Stimulated activated CD8-positive, alpha-beta memory T cell treated with anti-CD3 and anti-CD28 coated beads, Interleukin-7, amount 100 ng/mL, for 4 hours (primary cell): ENCODE measurements around the gene KATNB1.

Source experiments
- DNase-seq, 2 donors: peaks; one replicate each; pipeline ENCODE4 v3.0.0-alpha.2; 2020; ENCODE audit warnings: low read depth in 2 of 2

Gene KATNB1

DNA sequence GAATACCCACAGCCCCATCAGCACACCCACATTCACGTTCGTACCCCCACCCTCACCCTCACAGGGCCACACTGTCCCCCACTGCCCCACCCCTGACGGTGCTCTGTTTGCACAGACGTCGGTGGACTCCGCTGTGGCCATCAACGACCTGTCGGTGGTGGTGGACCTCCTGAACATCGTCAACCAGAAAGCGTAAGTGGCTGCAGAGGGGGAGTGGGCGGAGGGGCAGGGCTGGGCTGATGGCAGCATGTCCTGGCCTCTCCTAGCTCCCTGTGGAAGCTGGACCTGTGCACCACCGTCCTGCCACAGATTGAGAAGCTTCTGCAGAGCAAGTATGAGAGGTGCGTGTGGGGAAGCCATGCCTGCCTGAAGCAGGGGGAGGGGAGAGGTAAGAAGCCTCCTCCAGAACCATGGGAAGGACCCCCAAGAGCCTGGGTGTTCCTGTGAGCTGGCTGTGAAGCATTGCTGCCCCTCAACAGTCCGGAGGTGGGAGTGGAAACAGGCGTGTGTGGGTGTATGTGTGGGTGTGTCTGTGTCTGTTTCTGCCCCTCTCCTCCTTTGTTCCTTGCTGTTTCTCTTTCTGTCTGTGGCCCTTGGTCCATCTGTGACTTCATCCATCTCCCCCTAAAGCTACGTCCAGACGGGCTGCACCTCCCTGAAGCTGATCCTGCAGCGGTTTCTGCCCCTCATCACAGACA lies 20.3 kb downstream of the KATNB1 start:
- DNase-seq: no peak

DNA sequence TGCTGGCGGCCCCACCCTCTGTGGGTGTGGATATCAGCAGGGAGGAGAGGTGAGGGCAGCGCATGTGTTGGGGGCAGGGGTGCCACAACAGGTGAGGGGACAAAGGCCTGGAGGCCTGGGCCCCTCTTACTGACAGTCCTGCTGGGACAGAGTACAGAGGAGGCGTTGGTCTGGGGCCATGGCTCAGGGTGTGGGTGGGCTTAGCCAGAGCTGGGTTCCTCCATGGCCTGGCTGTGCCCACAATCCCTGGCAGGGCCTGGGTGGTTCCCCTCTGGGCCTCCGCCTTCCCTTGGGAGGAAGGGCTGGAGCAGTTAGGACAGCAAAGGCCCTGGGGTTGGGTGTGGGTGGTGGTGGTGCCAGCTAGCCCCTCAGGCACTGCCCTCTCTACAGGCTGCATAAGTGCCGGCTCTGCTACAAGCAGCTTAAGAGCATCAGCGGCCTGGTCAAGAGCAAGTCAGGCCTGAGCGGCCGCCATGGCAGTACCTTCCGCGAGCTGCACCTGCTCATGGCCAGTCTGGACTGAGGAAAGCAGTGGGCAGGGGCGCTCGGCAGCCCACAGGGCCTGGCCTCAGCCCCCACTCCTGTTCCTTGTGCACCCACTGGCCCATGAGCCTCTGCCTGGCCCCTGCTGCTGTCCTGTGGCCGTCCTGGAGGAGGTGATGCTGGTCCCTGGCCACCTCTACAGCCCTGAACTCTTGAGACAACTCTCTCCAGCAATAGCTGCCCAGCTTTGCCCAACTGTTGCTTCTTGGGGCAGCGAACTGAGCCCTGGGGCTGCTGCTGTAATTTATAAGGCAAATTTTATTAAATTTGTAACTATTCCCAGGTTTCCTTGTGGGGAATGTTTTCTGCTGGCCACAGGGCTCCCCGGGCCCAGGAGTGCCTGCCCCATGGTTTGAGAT lies 21.1 kb downstream of the KATNB1 start:
- no peak for DNase-seq

DNA sequence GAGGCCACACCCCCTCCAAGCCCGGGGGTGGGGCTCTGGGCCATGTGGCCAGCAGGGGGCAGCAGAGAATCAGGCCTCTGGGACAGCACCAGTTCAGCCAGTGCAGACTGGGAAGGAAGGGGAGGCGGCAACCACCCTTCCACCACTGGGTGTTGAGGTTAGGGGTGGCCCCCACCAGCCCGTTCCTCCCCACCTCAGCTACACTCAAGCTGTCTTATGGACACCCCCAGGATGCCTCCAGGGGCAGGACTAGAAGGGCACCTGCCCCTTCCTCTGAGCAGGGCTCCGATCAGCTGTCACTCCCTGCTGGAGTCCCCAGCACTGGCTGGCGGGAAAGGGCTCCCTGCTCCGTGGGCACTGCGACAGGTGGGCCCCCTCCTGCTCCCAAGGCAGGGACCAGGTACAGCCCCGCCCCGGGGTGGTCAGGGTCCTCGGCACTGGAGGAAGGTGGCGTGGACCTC lies 21.8 kb downstream of the KATNB1 start:
- peak; percentile 64 to 74 for DNase-seq

DNA sequence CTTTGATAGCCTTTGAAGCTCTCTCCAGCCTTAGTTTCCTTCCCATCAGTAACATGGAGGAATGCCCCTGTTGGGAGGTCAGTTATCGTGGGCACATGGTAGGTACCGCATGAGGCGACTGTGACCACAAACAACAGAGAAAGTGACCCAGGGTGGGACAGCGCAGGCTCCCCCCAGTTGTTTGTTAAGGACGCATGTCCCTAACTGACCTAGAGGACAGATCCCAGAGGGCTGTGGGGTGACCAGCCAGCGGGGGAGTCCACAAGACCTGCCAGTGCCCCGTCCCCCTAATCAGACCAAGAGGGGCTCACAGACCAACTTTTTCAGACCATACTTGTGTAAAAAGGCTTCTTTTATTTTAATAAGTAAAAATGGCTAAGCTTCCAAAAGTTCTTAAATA lies 22.3 kb downstream of the KATNB1 start:
- no peak for DNase-seq

DNA sequence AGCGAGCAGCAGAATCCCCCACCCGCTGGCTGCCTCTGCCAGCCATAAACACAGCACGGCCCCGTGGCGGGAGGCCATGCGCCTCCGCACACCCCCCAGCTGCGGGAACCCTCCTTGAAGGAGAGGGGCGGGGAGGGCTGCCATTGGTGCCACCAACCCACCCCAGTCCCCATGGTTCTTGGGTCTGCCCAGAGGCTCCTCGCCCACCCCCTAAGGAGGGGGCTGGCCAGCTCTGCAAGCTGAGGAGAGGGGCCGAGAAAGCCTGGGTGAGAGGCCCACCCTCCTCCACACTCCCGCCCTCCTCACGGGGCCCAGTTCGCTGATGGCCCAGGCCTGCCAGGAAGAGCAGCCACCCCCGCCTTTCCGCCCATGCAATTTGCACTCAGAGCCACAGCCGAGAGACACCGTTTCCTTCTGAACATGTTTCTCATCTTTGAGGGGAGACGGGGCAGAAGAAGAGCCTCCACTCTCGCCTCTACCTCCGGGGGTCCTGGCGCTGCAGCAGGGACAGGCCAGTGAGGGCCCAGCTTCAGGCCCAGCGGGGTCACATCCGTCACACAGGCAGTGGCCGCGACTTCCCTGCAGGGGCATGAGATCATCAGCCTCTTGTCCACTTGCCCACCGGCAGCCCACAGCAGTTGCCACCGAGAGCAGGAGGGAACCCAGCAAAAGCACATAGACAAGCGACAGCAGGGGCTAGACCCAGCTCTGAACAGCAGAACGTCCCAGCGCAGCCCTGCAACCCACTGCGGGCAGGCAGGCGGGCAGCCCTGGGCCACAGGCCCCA lies 23.0 kb downstream of the KATNB1 start:
- peak in 1 of 2 donors; percentile 10 for DNase-seq

DNA sequence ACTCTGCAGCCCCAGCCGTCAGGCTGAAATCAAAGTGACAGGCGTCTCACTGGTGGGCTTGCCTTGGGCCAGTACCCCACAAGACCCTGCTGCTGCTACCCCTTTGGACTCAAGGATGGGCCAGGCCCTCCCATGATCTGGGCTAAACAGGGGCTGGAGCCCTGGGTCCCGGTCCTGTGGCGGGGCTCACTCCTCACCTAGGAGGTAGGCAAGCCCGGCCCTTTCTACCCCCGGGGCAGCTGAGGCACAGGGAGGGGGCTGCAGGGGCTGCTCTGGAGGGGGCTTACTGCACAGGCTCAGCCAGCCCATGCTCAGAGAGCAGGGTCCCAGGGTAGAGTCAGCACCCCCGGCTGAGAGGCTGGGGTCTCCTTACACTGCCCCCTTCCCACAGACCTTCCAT lies 23.6 kb downstream of the KATNB1 start:
- DNase-seq: no peak

DNA sequence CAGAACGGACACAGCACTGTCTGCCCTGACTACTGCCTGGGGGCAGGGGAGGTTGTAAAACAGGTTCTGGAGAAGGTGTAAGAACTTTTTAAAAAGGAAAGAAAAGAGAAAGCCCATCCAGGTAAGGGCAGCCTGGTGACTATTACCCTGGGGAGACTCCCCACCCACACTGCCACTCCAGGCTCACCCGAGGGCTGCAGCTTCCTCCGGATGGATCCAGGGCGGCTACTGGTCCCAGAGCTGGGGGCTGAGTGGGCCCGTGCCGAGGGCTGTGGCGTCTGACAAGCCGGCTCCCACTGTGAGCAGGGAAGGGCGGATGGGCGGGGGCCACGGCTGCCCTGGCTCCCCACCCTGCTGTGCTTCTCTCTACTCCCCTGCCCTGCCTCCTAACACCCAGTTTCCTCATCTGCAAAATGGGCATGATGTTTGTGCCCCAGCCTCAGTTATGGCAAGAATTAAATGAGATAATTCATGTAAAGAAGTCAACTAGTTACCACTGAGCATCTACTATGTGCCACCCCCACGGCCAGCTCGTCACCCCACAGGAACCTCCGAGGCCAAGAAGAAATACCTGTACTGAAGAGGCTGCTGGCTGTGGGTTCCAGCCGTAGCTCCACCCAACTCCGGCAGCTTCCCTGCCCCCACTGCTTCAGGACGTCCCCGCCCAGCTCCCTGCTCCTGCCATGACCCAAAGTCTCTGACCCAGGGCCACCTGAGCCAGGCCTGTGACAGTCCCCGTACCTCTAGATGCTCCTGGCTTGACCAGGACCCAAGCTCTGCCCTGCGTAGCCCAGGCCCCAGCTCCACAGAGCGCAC lies 24.2 kb downstream of the KATNB1 start:
- no peak for DNase-seq

DNA sequence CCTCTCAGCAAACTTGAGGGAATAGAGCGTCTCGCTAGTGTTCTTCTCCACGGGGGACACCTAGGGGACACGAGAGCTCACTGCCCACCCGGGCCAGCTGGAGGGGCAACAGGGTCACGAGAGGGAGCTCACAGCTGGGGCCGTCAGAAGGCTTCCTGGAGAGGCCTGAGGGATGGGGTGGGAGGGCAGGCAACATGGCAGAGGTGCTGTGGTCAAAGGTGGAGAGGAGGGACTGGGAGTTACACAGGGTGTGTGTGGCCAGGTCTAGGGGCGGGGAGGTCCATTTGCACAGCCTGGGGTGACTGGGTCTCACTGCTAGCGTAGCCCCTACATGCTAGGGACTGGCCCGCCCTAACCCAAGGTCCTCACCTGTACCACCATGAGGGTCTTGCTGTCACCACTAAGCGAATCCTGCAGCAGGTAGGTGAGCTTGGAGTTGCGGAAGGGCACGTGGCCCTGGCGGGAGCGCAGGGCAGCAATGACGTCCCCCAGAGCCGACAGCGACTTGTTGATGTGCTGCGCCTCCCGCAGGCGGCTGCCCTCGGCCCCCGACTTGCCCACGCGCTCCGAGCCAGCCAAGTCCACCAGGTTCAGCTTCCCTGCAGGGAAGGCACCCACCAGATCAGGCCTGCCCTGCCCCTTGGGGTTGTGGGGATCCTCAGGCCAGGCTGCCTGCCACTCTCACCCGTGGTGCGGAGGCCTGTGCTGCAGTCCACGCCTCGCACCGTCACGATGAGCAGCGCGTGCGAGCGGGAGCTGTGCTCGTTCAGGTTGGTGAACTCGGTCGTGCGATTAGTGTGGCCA lies 25.0 kb downstream of the KATNB1 start:
- no peak for DNase-seq

DNA sequence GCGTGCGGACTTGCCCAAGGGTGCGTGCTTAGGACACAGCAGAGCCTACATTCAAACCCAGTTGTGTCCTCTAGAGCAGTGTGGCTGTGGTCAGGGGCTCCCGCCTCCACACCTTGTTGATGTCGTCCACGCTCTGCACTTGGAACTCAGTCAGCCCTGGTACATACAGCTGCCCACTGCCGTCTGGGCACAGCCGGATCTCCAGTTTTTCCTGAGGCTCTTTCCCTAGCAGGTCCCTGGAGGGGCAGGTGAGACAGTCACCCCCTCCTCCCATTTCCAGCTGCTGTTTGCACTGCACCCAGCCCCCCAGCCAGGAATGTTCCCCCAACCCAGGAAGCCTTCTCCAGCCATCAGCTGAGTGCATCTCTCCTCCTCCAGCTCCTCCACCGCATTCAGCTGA lies 25.7 kb downstream of the KATNB1 start:
- DNase-seq: no peak

DNA sequence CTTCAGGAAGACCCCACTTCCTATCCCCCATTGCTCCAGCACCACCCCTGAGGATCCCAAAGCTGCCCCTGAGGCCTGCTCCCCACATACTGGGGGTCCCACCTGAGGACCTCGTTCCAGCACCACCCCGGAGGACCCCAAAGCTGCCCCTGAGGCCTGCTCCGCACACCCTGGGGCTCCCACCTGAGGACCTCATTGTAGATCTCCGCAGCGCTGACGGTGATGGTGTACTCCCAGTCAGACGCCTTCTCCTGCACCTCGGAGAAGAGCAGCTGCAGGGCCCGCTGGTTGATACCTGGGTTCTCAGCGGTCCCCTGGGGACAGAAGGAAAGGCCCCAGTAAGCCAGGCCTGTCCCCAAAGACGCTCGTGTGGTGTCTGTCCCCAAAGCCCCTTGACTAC lies 26.4 kb downstream of the KATNB1 start:
- DNase-seq: no peak

DNA sequence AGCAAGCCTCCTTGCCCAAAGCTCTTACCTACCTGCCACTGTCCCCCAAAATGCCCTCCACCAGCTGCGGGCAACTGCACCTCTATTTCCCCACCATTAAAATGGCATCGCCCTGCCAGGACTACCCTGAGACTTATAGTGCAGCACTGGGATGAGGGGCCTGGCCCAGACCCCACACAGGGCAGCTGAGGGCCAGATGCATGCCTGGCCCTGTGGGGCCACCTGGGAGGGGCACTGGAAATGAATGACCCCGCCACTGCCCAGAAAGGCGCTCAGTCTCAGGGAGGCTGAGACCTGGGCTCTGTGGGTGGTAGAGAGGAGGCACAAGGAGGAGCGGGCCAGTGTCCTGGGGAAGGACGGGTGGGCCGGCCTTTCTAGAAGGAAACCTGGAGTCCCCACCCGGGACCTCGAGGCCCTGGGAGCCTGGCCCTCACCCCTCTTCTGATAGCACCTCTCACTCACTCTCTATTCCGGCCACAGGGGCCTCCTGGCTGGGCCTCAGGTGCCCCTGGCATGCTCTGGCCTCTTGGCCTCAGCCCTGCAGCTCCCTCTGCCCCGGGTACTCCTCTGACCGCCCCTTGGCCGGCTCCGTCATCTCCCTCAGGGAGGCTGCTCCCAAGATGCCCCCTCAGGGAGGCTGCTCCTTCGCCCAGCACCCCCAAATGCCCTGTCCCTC lies 26.9 kb downstream of the KATNB1 start:
- DNase-seq: no peak

DNA sequence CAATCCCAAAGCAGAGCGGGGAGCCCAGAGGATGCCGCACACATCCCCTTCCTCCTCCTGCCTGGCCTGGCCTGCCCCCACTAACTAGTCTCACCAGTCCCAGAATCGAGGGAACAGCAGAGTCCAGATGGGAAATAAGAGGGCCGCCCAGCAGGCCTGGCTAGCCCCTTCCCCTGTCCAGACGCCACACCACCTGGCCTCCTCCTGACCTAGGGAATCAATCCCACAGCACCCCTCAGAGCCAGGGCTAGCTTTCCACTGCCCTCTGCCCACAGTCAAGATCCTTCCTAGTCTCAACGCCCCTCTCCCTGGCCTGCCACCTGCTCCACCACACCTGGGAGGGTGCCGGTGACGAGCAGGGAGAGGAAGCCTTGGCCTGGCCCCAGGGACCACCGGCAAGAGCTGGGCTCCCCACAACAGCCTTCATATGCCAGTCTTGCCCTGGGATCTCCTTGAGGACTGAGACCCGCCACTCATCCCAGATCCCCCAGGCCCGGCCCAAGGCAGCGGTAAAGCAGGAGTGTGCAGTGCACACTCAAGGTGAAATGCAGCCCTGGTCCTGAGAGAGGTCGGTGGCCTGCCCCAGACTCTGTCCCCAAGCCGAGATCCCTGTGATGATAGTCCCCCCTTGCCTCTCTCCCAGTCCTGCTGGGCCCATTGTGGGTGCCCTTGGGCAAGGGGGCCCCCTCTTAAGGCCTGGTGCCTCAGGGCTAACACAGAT lies 27.9 kb downstream of the KATNB1 start:
- no peak for DNase-seq

DNA sequence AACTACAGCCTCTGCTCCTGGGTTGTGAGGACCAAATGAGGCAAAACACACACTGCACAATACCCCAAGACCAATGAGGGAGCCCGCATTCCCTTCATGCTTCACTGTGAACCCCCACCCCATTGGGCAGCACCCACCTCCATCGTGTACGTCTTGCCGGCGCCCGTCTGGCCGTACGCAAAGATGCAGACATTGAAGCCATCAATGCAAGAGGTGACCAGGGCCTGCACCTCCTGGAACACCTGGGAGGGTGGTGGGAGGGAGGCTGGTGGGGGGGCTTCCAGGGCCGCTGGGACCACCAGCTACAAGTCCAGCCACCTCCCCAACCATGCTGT lies 28.4 kb downstream of the KATNB1 start:
- no peak for DNase-seq

DNA sequence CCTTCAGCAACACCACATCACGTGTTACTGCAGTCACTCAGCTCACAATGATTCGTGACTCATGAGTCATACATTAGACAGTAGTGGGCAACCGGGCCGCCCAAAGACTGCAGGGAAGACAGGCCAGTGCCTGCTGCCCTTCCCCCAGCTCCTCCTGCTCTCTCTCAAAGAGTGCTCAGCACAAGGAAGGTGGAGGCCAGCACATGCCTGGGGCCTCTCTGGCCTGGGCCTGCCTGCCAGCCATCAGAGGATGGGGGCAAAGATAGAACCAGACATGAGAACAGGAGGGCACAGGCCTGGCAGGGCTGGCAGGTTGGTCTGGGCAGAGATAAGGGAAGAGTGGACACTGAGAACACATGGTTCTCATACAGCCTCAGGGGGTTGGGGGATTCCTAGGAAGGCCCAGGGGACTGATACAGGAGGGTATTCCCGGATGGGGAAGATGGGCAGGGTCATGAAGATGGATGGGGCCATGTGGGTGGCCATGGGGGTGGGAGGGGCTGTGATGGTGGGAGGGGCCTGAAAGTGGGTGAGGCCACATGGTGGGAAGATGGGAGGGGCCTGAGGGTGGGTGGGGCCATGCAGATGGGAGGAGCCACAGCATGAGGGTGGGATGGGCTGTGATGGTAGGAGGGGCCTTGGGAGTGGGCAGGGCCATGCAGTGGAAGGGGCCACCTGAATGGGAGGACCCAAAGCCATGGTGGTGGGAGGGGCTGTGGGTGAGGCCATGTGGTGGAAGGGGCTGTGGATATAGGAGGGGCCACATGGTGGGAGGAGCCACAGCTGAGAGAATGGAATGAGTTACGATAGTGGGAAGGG lies 29.0 kb downstream of the KATNB1 start:
- DNase-seq: no peak

DNA sequence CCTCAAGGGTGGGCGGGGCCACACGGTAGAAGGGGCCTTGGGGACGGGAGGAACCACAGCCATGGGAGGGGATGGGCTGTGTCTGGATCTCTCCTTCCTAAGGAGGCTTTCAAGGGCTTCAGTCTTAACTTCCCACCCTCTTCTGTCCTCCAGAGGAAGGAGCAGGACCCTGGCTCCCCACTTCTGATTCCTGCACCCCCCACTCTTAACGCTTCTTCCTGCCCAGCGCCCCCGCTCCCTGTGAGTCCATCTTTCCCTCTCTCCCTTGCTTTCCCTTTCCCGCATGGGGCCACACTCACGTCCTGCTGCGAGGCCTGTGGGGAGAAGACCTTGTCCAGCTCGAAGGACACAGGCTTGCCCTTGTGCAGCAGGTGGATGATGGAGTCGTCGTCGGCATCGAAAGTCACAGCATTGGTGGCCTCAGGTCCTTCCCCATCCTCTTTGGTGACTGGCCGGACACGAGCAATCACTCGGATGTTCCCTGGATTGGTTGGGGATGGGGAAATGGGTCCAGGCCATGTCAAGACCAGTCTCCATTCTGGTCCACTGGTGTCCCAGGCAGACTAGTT lies 29.7 kb downstream of the KATNB1 start:
- no peak for DNase-seq

DNA sequence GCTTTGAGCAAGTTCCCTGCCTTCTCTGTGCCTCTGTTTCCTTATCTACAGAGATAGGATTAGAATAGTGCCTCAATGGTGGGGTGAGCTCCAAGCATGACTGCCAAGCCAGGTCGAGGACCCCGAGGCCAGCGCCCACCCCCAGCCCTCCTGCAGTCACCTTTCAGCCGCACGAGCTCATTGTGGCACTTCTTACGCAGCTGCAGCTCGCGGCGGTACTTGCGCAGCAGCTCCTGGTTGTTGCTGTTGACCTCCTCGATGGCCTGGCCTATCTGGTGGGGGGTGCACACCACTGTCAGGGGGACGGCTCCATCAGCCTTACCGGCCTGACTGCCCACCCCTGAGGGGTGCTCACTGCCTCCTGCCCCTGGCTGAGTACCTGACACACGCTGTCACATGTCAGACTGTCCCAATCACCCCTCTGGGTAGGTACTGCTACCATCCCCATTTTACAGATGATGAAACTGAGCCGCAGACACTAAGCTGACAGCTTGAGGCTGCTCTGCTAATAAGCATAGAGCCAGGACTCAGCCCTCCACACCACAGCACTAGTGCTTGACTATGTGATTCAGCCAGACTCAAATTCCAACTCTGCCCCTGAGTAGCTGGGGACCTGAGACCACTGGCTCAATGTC lies 31.3 kb downstream of the KATNB1 start:
- no peak for DNase-seq

DNA sequence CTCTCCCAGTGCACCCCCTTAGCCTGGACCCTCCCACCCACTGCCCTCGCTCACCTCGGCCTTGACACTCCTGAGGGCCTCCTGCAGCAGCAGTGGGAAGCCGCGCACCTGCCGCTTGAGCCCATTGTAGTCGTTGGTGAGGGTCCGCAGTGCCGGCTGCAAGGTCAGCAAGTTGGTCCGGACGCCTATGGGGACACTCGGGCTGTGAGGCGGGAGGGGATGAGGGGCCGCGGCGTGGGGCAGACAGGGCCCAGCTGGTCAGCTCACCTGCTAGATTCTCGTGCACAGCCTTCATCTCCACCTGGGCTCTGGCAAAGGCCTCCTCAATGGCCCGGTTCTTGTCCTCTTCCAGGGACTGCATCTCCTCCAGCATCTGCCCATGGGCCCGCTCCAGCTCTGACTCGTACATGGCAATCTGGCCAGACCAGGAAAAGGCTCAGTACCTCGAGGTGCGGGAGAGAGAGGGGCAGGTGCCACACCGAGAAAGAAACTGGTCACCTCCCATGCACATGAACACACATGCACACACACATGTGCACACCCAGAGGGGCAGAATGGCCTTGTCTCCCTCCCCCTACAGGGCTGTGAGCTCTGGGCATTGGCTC lies 34.1 kb downstream of the KATNB1 start:
- DNase-seq: no peak
